WERI-Rb-1 (cell line): Measurements from ENCODE around the gene ASB17.

Experiments
- DNase-seq: peaks from one replicate; pipeline ENCODE4 v3.0.0-alpha.2; 2020
- H3K27ac ChIP-seq: fragments of 250-450 bp; sonication (Bioruptor Pico); 2 replicates; pipeline ENCODE4 v1.5.1; 2020; ENCODE audit warnings: mild to moderate bottlenecking, moderate library complexity
- H3K27me3 ChIP-seq: fragments of 250-450 bp; sonication (Bioruptor Pico); 2 replicates; pipeline ENCODE4 v1.5.1; 2021; ENCODE audit warnings: mild to moderate bottlenecking, low read depth, moderate library complexity; ENCODE audit not compliant: insufficient read depth, severe bottlenecking
- H3K36me3 ChIP-seq: fragments of 250-450 bp; sonication (Bioruptor Pico); 2 replicates; pipeline ENCODE4 v1.5.1; 2020; ENCODE audit warnings: mild to moderate bottlenecking, moderate library complexity
- H3K4me3 ChIP-seq: 2 replicates; pipeline ENCODE4 v1.5.1; 2011; ENCODE audit warnings: low read depth, mild to moderate bottlenecking, control low read depth, low read length
- H3K9me3 ChIP-seq: fragments of 250-450 bp; sonication (Bioruptor Pico); 2 replicates; pipeline ENCODE4 v1.5.1; 2021; ENCODE audit warnings: mild to moderate bottlenecking, moderate library complexity; ENCODE audit not compliant: severe bottlenecking
- CTCF ChIP-seq: IDR thresholded peaks from 2 replicates; pipeline ENCODE4 v1.5.1; 2011; ENCODE audit warnings: low read depth, mild to moderate bottlenecking, control low read depth, inconsistent platforms, low read length

The ASB17 gene

DNA sequence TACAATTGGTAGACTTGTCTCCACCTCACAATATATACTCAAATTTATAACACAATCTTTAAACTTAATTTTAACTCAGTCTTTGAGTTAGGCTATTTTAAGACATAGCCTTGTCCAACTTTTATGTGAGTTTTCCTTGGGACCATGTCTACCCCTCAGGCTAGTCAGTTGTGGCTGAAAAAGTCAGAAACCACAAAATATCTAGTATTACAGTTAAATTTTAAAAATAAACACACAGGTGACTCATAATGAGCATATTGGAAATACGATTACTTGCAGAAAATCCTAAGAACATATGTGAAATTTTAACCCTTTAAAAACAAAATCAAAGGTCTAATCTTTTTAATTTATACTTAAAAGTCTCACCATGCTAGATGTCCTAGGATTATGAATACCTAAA, 4.8 kb upstream of the ASB17 start:
- Histone ChIP-seq H3K4me3 (no peak overlapping the region), H3K9me3 (no peaks in the 10 kb centered on the region), H3K36me3 (no peaks in the 10 kb centered on the region), H3K27ac (no peak overlapping the region), H3K27me3 (no peaks in the 10 kb centered on the region)
- TF ChIP-seq CTCF, result no peak
- no peak for DNase-seq

GRCh38 chr1:75922698-75923097, 9.5 kb downstream of the ASB17 start:
- Histone ChIP-seq H3K4me3 (no peak overlapping the region), H3K27ac (no peak overlapping the region), H3K27me3 (no peaks in the 10 kb centered on the region), H3K9me3 (no peaks in the 10 kb centered on the region), H3K36me3 (no peaks in the 10 kb centered on the region)
- TF ChIP-seq CTCF, result no peak
- no peak for DNase-seq

GRCh38 chr1:75916834-75917233, 15.4 kb downstream of the ASB17 start:
- Histone ChIP-seq H3K4me3 (no peak overlapping the region), H3K36me3 (no peaks in the 10 kb centered on the region), H3K27ac (no peak overlapping the region), H3K9me3 (no peaks in the 10 kb centered on the region), H3K27me3 (no peaks in the 10 kb centered on the region)
- DNase-seq, result no peak
- no peak for TF ChIP-seq CTCF

GRCh38 chr1:75908717-75909152, 23.5 kb downstream of the ASB17 start:
- H3K27ac ChIP-seq, result no peak overlapping the region
- peak; percentile 60 for TF ChIP-seq CTCF
- H3K9me3 ChIP-seq, result no peaks in the 10 kb centered on the region
- H3K4me3 ChIP-seq, result no peak overlapping the region
- H3K36me3 ChIP-seq, result no peaks in the 10 kb centered on the region
- no peaks in the 10 kb centered on the region for H3K27me3 ChIP-seq
- DNase-seq, result peak; percentile 55

GRCh38 chr1:75901371-75901770, 30.8 kb downstream of the ASB17 start:
- no peak overlapping the region for H3K27ac ChIP-seq
- no peak for TF ChIP-seq CTCF
- H3K36me3 ChIP-seq, result no peaks in the 10 kb centered on the region
- no peak for DNase-seq
- no peaks in the 10 kb centered on the region for H3K27me3 ChIP-seq
- H3K4me3 ChIP-seq, result no peak overlapping the region
- no peaks in the 10 kb centered on the region for H3K9me3 ChIP-seq

DNA sequence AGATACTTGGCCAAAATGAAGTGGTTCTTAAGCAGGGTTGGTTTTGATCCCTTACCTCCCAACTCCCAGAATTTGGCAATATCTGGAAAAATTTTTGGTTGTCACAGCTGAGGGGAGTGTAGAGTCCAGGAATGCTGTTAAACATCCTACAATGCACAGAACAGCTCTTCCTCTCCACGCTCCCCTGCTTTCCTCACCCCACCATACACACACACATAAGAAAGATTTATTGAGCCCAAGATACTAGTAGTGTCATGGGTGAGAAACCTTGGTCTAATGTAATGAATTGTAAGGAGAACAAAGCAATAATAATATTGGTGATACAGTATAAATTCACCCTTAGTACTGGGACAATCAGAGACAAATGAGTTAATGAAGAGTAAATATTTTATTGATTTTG, 47.8 kb downstream of the ASB17 start:
- TF ChIP-seq CTCF, result no peak
- Histone ChIP-seq H3K4me3 (no peak overlapping the region), H3K36me3 (no peaks in the 10 kb centered on the region), H3K27me3 (no peaks in the 10 kb centered on the region), H3K9me3 (no peaks in the 10 kb centered on the region), H3K27ac (no peak overlapping the region)
- DNase-seq, result no peak
